Measurements from ENCODE around the gene COPS6. TPM values are rescaled to one million over a fixed set of nuclear protein-coding genes. Genes with fewer than 3 reads are reported as not detected.
A peak's percentile ranks its signal among the peaks of the same experiment; 100 is the strongest.

The COPS6 gene
- total RNA-seq, 4 donors from 2014 or later: 40.7 to 83.6 (median 62.9) TPM

GRCh38 chr7:100093054-100093453 lies 4.3 kb downstream of the COPS6 start:
- no peak overlapping the region for H3K4me3 ChIP-seq
- no peak for ATAC-seq
- peaks cover 0 to 34% (median 11%) of the 10 kb centered on the region in 3 donors for H3K4me1 ChIP-seq
- TF ChIP-seq EP300 (IDR thresholded peaks at IDR 0.05) (no peak), POLR2AphosphoS5 (IDR thresholded peaks at IDR 0.05) (no peak), CTCF (IDR thresholded peaks at IDR 0.05) (no peak), POLR2A (IDR thresholded peaks at IDR 0.05) (no peak)
- H3K36me3 ChIP-seq: peaks cover 0 to 82% of the 10 kb centered on the region in 2 donors
- peak overlapping the region in 3 of 4 donors; percentile 5 to 35 (median 31) for H3K27ac ChIP-seq
- no peaks in the 10 kb centered on the region for H3K9me3 ChIP-seq
- H3K27me3 ChIP-seq: no peaks in the 10 kb centered on the region
- WGBS, 2 donors (ENCODE audit: low coverage in 1 of 2): 48% methylated on average over 5 of the region's 8 CpGs; no CpG with 5 or more reads in 1 of the 2 donors

- no peak for TF ChIP-seq EP300 (IDR thresholded peaks at IDR 0.05)
- TF ChIP-seq POLR2AphosphoS5 (IDR thresholded peaks at IDR 0.05): peak; percentile 22
- Histone ChIP-seq H3K27me3 (no peaks in the 10 kb centered on the region), H3K9me3 (no peaks in the 10 kb centered on the region), H3K4me3 (no peak overlapping the region), H3K4me1 (peaks cover 0 to 33% (median 8%) of the 10 kb centered on the region in 3 donors), H3K27ac (peak overlapping the region in 3 of 4 donors; percentile 5 to 35 (median 31)), H3K36me3 (peaks cover 0 to 87% of the 10 kb centered on the region in 2 donors)
- peak; percentile 18 for ATAC-seq
- 19 to 36% methylated on average over 5 of the region's 13 CpGs for WGBS, 2 donors (ENCODE audit: low coverage in 1 of 2)
Measured at GRCh38 chr7:100093498-100093897, 4.7 kb downstream of the COPS6 start.

GRCh38 chr7:100093925-100094486 lies 5.2 kb downstream of the COPS6 start:
- Histone ChIP-seq H3K27me3 (no peaks in the 10 kb centered on the region), H3K36me3 (peaks cover 0 to 92% of the 10 kb centered on the region in 2 donors), H3K27ac (peak overlapping the region in 3 of 4 donors; percentile 5 to 35 (median 31)), H3K4me3 (no peak overlapping the region), H3K9me3 (no peaks in the 10 kb centered on the region), H3K4me1 (peaks cover 0 to 37% (median 8%) of the 10 kb centered on the region in 3 donors)
- WGBS, 2 donors (ENCODE audit: low coverage in 1 of 2): 57 to 92% methylated on average over 2 to 7 of the region's 16 CpGs
- TF ChIP-seq POLR2A (IDR thresholded peaks at IDR 0.05) (no peak), POLR2AphosphoS5 (IDR thresholded peaks at IDR 0.05) (no peak), CTCF (IDR thresholded peaks at IDR 0.05) (no peak), EP300 (IDR thresholded peaks at IDR 0.05) (no peak)
- ATAC-seq: no peak

- Histone ChIP-seq H3K27ac (no peak overlapping the region), H3K4me3 (no peak overlapping the region), H3K27me3 (no peaks in the 10 kb centered on the region), H3K4me1 (peaks cover 0 to 37% (median 7%) of the 10 kb centered on the region in 3 donors), H3K36me3 (peaks cover 0 to 94% of the 10 kb centered on the region in 2 donors), H3K9me3 (no peaks in the 10 kb centered on the region)
- TF ChIP-seq POLR2A (IDR thresholded peaks at IDR 0.05) (no peak), CTCF (IDR thresholded peaks at IDR 0.05) (no peak), POLR2AphosphoS5 (IDR thresholded peaks at IDR 0.05) (no peak), EP300 (IDR thresholded peaks at IDR 0.05) (no peak)
- 77% methylated on average over 7 of the region's 9 CpGs; no CpG with 5 or more reads in 1 of the 2 donors for WGBS, 2 donors (ENCODE audit: low coverage in 1 of 2)
- no peak for ATAC-seq
Measured at GRCh38 chr7:100095289-100095688, 6.5 kb downstream of the COPS6 start.

GRCh38 chr7:100095704-100096103 lies 6.9 kb downstream of the COPS6 start:
- Histone ChIP-seq H3K4me3 (no peak overlapping the region), H3K9me3 (no peaks in the 10 kb centered on the region), H3K27ac (no peak overlapping the region), H3K4me1 (peaks cover 0 to 34% (median 7%) of the 10 kb centered on the region in 3 donors), H3K36me3 (peaks cover 0 to 90% of the 10 kb centered on the region in 2 donors), H3K27me3 (no peaks in the 10 kb centered on the region)
- 71 to 91% methylated on average over 4 to 6 of the region's 17 CpGs for WGBS, 2 donors (ENCODE audit: low coverage in 1 of 2)
- TF ChIP-seq EP300 (IDR thresholded peaks at IDR 0.05) (no peak), POLR2A (IDR thresholded peaks at IDR 0.05) (no peak), POLR2AphosphoS5 (IDR thresholded peaks at IDR 0.05) (no peak), CTCF (IDR thresholded peaks at IDR 0.05) (no peak)
- ATAC-seq: no peak
